ENCODE results near the gene HDAC6. TPM values are rescaled to one million over a fixed set of nuclear protein-coding genes. Genes with fewer than 3 reads are reported as not detected.
A peak's percentile ranks its signal among the peaks of the same experiment; 100 is the strongest.

The HDAC6 gene
- total and polyA plus RNA-seq, 12 donors, result 45.1 to 303 (median 78.1) TPM

- 67 to 82% (median 75%) methylated on average over 3 to 8 of the region's 8 CpGs for WGBS, 4 donors
- TF ChIP-seq POLR2A (IDR thresholded peaks at IDR 0.05) (no peak), CTCF (IDR thresholded peaks at IDR 0.05) (no peak)
- Histone ChIP-seq H3K9me3 (replicated peaks in 1 of 3) (no peaks in the 10 kb centered on the region), H3K27ac (no peak overlapping the region), H3K4me1 (replicated peaks in 1 of 2) (no peaks in the 10 kb centered on the region), H3K27me3 (peaks cover 10% of the 10 kb centered on the region), H3K4me3 (no peak overlapping the region), H3K36me3 (replicated peaks in 1 of 2) (no peaks in the 10 kb centered on the region)
- DNase-seq, result no peak
- intact Hi-C loops (cut with DNase I), result no loop called here
Observed at GRCh38 chrX:48754238-48754637, 47.6 kb upstream of the HDAC6 start.

- Histone ChIP-seq H3K27me3 (peaks cover 37% of the 10 kb centered on the region), H3K4me3 (no peak within 1 kb of the TSS), H3K4me1 (replicated peaks in 1 of 2) (no peaks in the 10 kb centered on the region), H3K9me3 (replicated peaks in 1 of 3) (no peaks in the 10 kb centered on the region), H3K36me3 (replicated peaks in 1 of 2) (no peaks in the 10 kb centered on the region), H3K27ac (no peak within 1 kb of the TSS)
- intact Hi-C loops (cut with DNase I), result no loop called here
- TF ChIP-seq CTCF (IDR thresholded peaks at IDR 0.05), result peak in 1 of 6 experiments; percentile 12
- TF ChIP-seq POLR2A (IDR thresholded peaks at IDR 0.05), result no peak
- DNase-seq, result peak in 4 of 7 donors; percentile 3 to 24 (median 18)
- WGBS, 4 donors, result 24 to 65% (median 46%) methylated on average over 6 to 12 of the region's 12 CpGs
Observed at GRCh38 chrX:48761674-48762471, 40.0 kb upstream of the HDAC6 start, which contains the start of gene GLOD5. Gene GLOD5, plus strand, starts transcription at chrX:48761747. Its CDS starts 44 bp downstream, at chrX:48761791.

- Histone ChIP-seq H3K27me3 (peaks cover 29% of the 10 kb centered on the region), H3K4me1 (replicated peaks in 1 of 2) (no peaks in the 10 kb centered on the region), H3K4me3 (no peak overlapping the region), H3K9me3 (replicated peaks in 1 of 3) (no peaks in the 10 kb centered on the region), H3K36me3 (replicated peaks in 1 of 2) (no peaks in the 10 kb centered on the region), H3K27ac (no peak overlapping the region)
- DNase-seq, result no peak
- intact Hi-C loops (cut with DNase I), result no loop called here
- TF ChIP-seq POLR2A (IDR thresholded peaks at IDR 0.05) (no peak), CTCF (IDR thresholded peaks at IDR 0.05) (no peak)
- WGBS, 4 donors, result 75 to 80% (median 78%) methylated on average over 6 of the region's 6 CpGs
Observed at GRCh38 chrX:48769230-48769629, 32.6 kb upstream of the HDAC6 start.

- WGBS, 4 donors, result 74 to 77% (median 75%) methylated on average over 6 of the region's 6 CpGs
- Histone ChIP-seq H3K4me3 (no peak overlapping the region), H3K27ac (no peak overlapping the region), H3K36me3 (replicated peaks in 1 of 2) (no peaks in the 10 kb centered on the region), H3K9me3 (replicated peaks in 1 of 3) (no peaks in the 10 kb centered on the region), H3K27me3 (peaks cover 29% of the 10 kb centered on the region), H3K4me1 (replicated peaks in 1 of 2) (no peaks in the 10 kb centered on the region)
- no peak for DNase-seq
- intact Hi-C loops (cut with DNase I), result no loop called here
- no peak for TF ChIP-seq POLR2A (IDR thresholded peaks at IDR 0.05)
- TF ChIP-seq CTCF (IDR thresholded peaks at IDR 0.05), result no peak
Observed at GRCh38 chrX:48770296-48770695, 31.6 kb upstream of the HDAC6 start.

All from adrenal gland (tissue), 12 donors.